ENCODE results near the gene EPHA1. TPM values are rescaled to one million over a fixed set of nuclear protein-coding genes. Genes with fewer than 3 reads are reported as not detected.

Gene EPHA1
- total and polyA plus RNA-seq, 2 of the 4 experiments (the other 2 are of a cell fraction) = 0.10 TPM; not detected in 1

DNA sequence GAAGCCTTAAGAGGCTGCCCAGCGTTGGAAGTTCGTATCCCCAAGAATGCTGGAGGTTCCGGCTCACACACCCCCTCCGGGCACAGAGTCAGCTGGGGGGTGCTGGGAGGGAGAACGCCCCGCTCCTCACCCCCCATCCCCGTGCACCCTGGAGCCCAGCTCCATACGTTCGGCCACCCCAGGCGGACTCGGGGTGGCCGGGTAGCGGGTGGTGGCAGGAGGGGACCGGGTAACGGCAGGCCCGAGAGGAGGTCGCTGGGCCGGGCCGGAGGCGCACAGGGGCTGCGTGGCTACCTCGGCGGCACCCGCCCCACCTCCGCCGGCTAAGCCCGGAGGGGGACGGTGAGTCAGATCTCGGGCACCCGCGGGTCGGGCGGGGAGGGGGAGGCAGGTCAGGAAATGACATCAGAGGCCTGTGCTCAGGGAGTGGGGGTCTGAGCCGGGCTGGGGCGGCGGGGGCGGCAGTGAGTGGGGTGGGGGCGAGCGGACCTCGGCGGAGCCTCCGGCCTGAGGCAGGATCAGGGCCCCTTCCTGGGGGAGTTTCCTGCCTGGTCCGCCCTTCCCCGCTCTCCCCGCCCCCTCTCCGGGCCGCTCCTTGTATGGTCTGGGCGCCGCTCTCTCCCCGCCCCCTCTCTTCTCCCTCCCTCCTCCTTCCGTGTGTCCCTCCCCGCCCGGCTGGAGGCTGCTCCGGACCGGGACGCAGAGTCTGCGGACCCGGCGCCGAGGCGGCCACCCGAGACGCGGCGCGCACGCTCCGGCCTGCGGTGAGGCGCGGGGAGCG is 27.8 kb downstream of the EPHA1 start, which contains the start of gene ZYX:
Gene ZYX, plus strand, starts transcription at position 700 of the 781 bp plus-strand sequence. CDS start 227 bp downstream, outside the sequence.
- H3K4me3 ChIP-seq (ENCODE audit: insufficient read depth, low read depth, low read length) = peak within 1 kb of the TSS; percentile 68
- peak within 1 kb of the TSS; percentile 85 for H2AK5ac ChIP-seq (ENCODE audit: low read depth, low read length)
- H3K4me1 ChIP-seq (ENCODE audit: control insufficient read depth, insufficient read depth, low read length) = peaks cover 26% of the 10 kb centered on the region
- peak within 1 kb of the TSS; percentile 91 for H3K23ac ChIP-seq (ENCODE audit: low read depth, low read length)
- peak within 1 kb of the TSS; percentile 91 for H4K91ac ChIP-seq (ENCODE audit: insufficient read depth, low read depth, low read length)
- peak within 1 kb of the TSS; percentile 93 for H3K4me2 ChIP-seq (ENCODE audit: low read depth, low read length)
- H3K14ac ChIP-seq (replicated peaks; ENCODE audit: low read depth, low read length) = peak within 1 kb of the TSS; percentile 97
- H3K56ac ChIP-seq (ENCODE audit: extremely low read depth, insufficient read depth, low read length) = peak within 1 kb of the TSS; percentile 99
- H3K9me3 ChIP-seq (ENCODE audit: control insufficient read depth, insufficient read depth, low read length) = no peaks in the 10 kb centered on the region
- TF ChIP-seq FOS (IDR thresholded peaks at IDR 0.05; ENCODE audit: low read depth, low read length) = peak; percentile 75
- TF ChIP-seq MAZ (IDR thresholded peaks at IDR 0.05; ENCODE audit: borderline replicate concordance, low read depth, low read length) = peak; percentile 93
- TF ChIP-seq CEBPB (IDR thresholded peaks at IDR 0.05; ENCODE audit: low read depth, low read length) = no peak
- TF ChIP-seq MXI1 (IDR thresholded peaks at IDR 0.05; ENCODE audit: borderline replicate concordance, low read depth, low read length) = no peak
- TF ChIP-seq POLR2A (IDR thresholded peaks at IDR 0.05; ENCODE audit: low read depth, low read length) = peak; percentile 92
- peak; percentile 46; the same call in 1 of the 2 replicates for TF ChIP-seq BHLHE40 (IDR thresholded peaks at IDR 0.05; ENCODE audit: low read depth, low read length)
- peak; percentile 95 for DNase-seq
- peaks cover 9 to 51% of the 10 kb centered on the region in 2 experiments; a peak in 3 of 4 replicates for H3K79me1 ChIP-seq (ENCODE audit: low read depth in 1 of 2, low read length in 2 of 2)
- H3K9me1 ChIP-seq (ENCODE audit: insufficient read depth, low read length) = peaks cover 23% of the 10 kb centered on the region
- H2BK20ac ChIP-seq (ENCODE audit: low read depth, low read length) = no peak within 1 kb of the TSS
- peak within 1 kb of the TSS; percentile 85 for H4K5ac ChIP-seq (ENCODE audit: low read depth, low read length)
- peak; percentile 80 for ATAC-seq (ENCODE audit: low read depth)
- no peaks in the 10 kb centered on the region for H3K27me3 ChIP-seq (ENCODE audit: control insufficient read depth, insufficient read depth, low read length)
- BruUV-seq (replicated peaks) = no TSS peak
- peak within 1 kb of the TSS; percentile 100 for H3K27ac ChIP-seq (ENCODE audit: insufficient read depth, low read length)
- ChIA-PET POLR2A (ENCODE audit: unreplicated experiment) (interaction anchor here (0.6 kb wide), 1 partner anchor 54 kb away, joined by 3 read pairs; no protein-coding TSS in a partner anchor), CTCF (interaction anchor here (0.6 to 2.1 kb wide), 9 partner anchors 11 to 1012 kb away, joined by 3 to 12 read pairs (median 5); partner anchors contain the start of genes FAM131B and GSTK1)
- no CpG with 5 or more reads among the region's 72 CpGs for WGBS, 2 experiments (ENCODE audit: extremely low coverage in 2 of 2, insufficient read length in 1 of 2)
- peak within 1 kb of the TSS; percentile 98 for H3K9ac ChIP-seq (ENCODE audit: low read depth, low read length)
- peak within 1 kb of the TSS; percentile 78 for H3K18ac ChIP-seq (ENCODE audit: low read depth, low read length)
- peak within 1 kb of the TSS; percentile 62; the same call in 2 of the 3 replicates for H2BK15ac ChIP-seq (ENCODE audit: low read depth, low read length)
- H3K36me3 ChIP-seq (ENCODE audit: control insufficient read depth, insufficient read depth, low read length) = peaks cover 32% of the 10 kb centered on the region
- H4K20me1 ChIP-seq (ENCODE audit: insufficient read depth, low read length) = peaks cover 41% of the 10 kb centered on the region
- intact Hi-C loops (cut with micrococcal nuclease) = loop anchor here (1.0 to 5.0 kb wide), 3 partner anchors 93 to 819 kb away; partner anchors contain the start of gene CASP2
- H2BK5ac ChIP-seq (ENCODE audit: low read depth, low read length, poor library complexity, severe bottlenecking) = peak within 1 kb of the TSS; percentile 96
- peak within 1 kb of the TSS; percentile 80 for H2AFZ ChIP-seq (replicated peaks; ENCODE audit: low read length, poor library complexity)
- in situ Hi-C loops (cut with MboI; ENCODE audit: low sequenced_read_pairs) = no loop called here
- H3K4ac ChIP-seq (ENCODE audit: low read depth, low read length) = peak within 1 kb of the TSS; percentile 96
- peak within 1 kb of the TSS; percentile 89 for H2BK120ac ChIP-seq (ENCODE audit: low read depth, low read length)
- H4K8ac ChIP-seq (ENCODE audit: low read depth in 2 of 2, low read length in 2 of 2) = peak within 1 kb of the TSS; percentile 93 to 98
- dilution Hi-C loops (cut with HindIII; ENCODE audit: low sequenced_read_pairs, unreplicated experiment) = no loop called here
- H2AK9ac ChIP-seq (replicated peaks; ENCODE audit: low read depth, low read length, poor library complexity) = peak within 1 kb of the TSS; percentile 98

Measured in IMR-90 (cell line).